IPS-20b (cell line): ENCODE results near the gene ODF2.
"Not testable (repeated sequence)": the region's sequence is repeated elsewhere in the genome, so short reads cannot be mapped to it uniquely, and the experiment has no call there.

ENCODE experiments used
- H3K27ac ChIP-seq: one replicate; pipeline ENCODE4 v1.5.1; 2013; ENCODE audit warnings: low read length
- H3K27me3 ChIP-seq: 2 replicates; pipeline ENCODE4 v1.6.1; 2013; ENCODE audit warnings: mild to moderate bottlenecking, low read length, inconsistent platforms; ENCODE audit not compliant: insufficient read depth
- H3K36me3 ChIP-seq: 2 replicates; pipeline ENCODE4 v1.6.1; 2013; ENCODE audit warnings: low read depth, mild to moderate bottlenecking, inconsistent platforms, low read length, moderate library complexity; ENCODE audit not compliant: insufficient read depth
- H3K4me1 ChIP-seq: 2 replicates; pipeline ENCODE4 v1.6.1; 2013; ENCODE audit warnings: mild to moderate bottlenecking, control low read depth, inconsistent platforms, low read length, moderate library complexity; ENCODE audit not compliant: insufficient read depth
- H3K4me3 ChIP-seq: 2 replicates; pipeline ENCODE4 v1.5.1; 2013; ENCODE audit warnings: mild to moderate bottlenecking, low read length, inconsistent platforms
- H3K9ac ChIP-seq: 2 replicates; pipeline ENCODE4 v1.6.1; 2013; ENCODE audit warnings: low read depth, mild to moderate bottlenecking, inconsistent platforms, low read length, moderate library complexity
- H3K9me3 ChIP-seq: 2 replicates; pipeline ENCODE4 v1.6.1; 2013; ENCODE audit warnings: mild to moderate bottlenecking, low read depth, low read length, inconsistent platforms; ENCODE audit not compliant: insufficient read depth

The ODF2 gene

GRCh38 chr9:128505414-128505765 lies 49.6 kb downstream of the ODF2 start:
- H3K27me3 ChIP-seq, result no peaks in the 10 kb centered on the region
- peaks cover 9% of the 10 kb centered on the region; the same call in 1 of the 2 replicates for H3K36me3 ChIP-seq
- peaks cover 7% of the 10 kb centered on the region; the same call in 1 of the 2 replicates for H3K4me1 ChIP-seq
- no peaks in the 10 kb centered on the region for H3K9me3 ChIP-seq
- H3K4me3 ChIP-seq, result peak overlapping the region; percentile 94
- no peak overlapping the region for H3K27ac ChIP-seq
- H3K9ac ChIP-seq, result peak overlapping the region; percentile 79; the same call in 1 of the 2 replicates

GRCh38 chr9:128505906-128506305 lies 50.1 kb downstream of the ODF2 start:
- not testable (repeated sequence) for H3K9me3 ChIP-seq, H3K4me1 ChIP-seq, H3K27me3 ChIP-seq, H3K9ac ChIP-seq, H3K27ac ChIP-seq, H3K36me3 ChIP-seq
- H3K4me3 ChIP-seq, result 0 out of 2 replicates have a peak overlapping the region, but pooled peaks have one; percentile 94

GRCh38 chr9:128512820-128513219 lies 57.0 kb downstream of the ODF2 start:
- Histone ChIP-seq H3K36me3 (peaks cover 22% of the 10 kb centered on the region; the same call in 1 of the 2 replicates), H3K9ac (no peak overlapping the region), H3K27me3 (no peaks in the 10 kb centered on the region), H3K9me3 (no peaks in the 10 kb centered on the region), H3K4me1 (no peaks in the 10 kb centered on the region), H3K4me3 (no peak overlapping the region), H3K27ac (no peak overlapping the region)

GRCh38 chr9:128521956-128522355 lies 66.2 kb downstream of the ODF2 start:
- peaks cover 25% of the 10 kb centered on the region for H3K36me3 ChIP-seq
- H3K27me3 ChIP-seq, result no peaks in the 10 kb centered on the region
- H3K27ac ChIP-seq, result no peak overlapping the region
- no peaks in the 10 kb centered on the region for H3K9me3 ChIP-seq
- H3K4me1 ChIP-seq, result no peaks in the 10 kb centered on the region
- no peak overlapping the region for H3K4me3 ChIP-seq
- no peak overlapping the region for H3K9ac ChIP-seq

GRCh38 chr9:128523199-128523925 lies 67.6 kb downstream of the ODF2 start:
- Histone ChIP-seq H3K4me1 (no peaks in the 10 kb centered on the region), H3K9me3 (no peaks in the 10 kb centered on the region), H3K27me3 (no peaks in the 10 kb centered on the region), H3K27ac (no peak overlapping the region), H3K36me3 (peaks cover 27% of the 10 kb centered on the region), H3K9ac (no peak overlapping the region), H3K4me3 (no peak overlapping the region)

- H3K9ac ChIP-seq, result no peak overlapping the region
- no peaks in the 10 kb centered on the region for H3K27me3 ChIP-seq
- H3K4me3 ChIP-seq, result no peak overlapping the region
- peaks cover 38% of the 10 kb centered on the region for H3K36me3 ChIP-seq
- H3K4me1 ChIP-seq, result no peaks in the 10 kb centered on the region
- H3K9me3 ChIP-seq, result no peaks in the 10 kb centered on the region
- H3K27ac ChIP-seq, result no peak overlapping the region
These were observed 70.9 kb downstream of the ODF2 start for GRCh38 chr9:128526720-128527119.

- Histone ChIP-seq H3K27ac (no peak overlapping the region), H3K9me3 (no peaks in the 10 kb centered on the region), H3K27me3 (no peaks in the 10 kb centered on the region), H3K9ac (no peak overlapping the region), H3K36me3 (peaks cover 30% of the 10 kb centered on the region), H3K4me1 (no peaks in the 10 kb centered on the region), H3K4me3 (no peak overlapping the region)
These were observed 72.8 kb downstream of the ODF2 start for GRCh38 chr9:128528445-128529160.

GRCh38 chr9:128529191-128529590 lies 73.4 kb downstream of the ODF2 start:
- H3K4me1 ChIP-seq, result no peaks in the 10 kb centered on the region
- no peak overlapping the region for H3K4me3 ChIP-seq
- H3K27me3 ChIP-seq, result no peaks in the 10 kb centered on the region
- H3K27ac ChIP-seq, result no peak overlapping the region
- no peak overlapping the region for H3K9ac ChIP-seq
- H3K9me3 ChIP-seq, result no peaks in the 10 kb centered on the region
- peaks cover 30% of the 10 kb centered on the region for H3K36me3 ChIP-seq

- Histone ChIP-seq H3K9me3 (no peaks in the 10 kb centered on the region), H3K36me3 (peaks cover 25% of the 10 kb centered on the region), H3K4me1 (no peaks in the 10 kb centered on the region), H3K27ac (no peak overlapping the region), H3K4me3 (no peak overlapping the region), H3K9ac (no peak overlapping the region), H3K27me3 (no peaks in the 10 kb centered on the region)
These were observed 76.8 kb downstream of the ODF2 start for GRCh38 chr9:128532581-128532980.

- H3K36me3 ChIP-seq, result peaks cover 44% of the 10 kb centered on the region
- H3K9me3 ChIP-seq, result no peaks in the 10 kb centered on the region
- H3K27me3 ChIP-seq, result no peaks in the 10 kb centered on the region
- no peaks in the 10 kb centered on the region for H3K4me1 ChIP-seq
- H3K27ac ChIP-seq, result no peak overlapping the region
- no peak overlapping the region for H3K9ac ChIP-seq
- H3K4me3 ChIP-seq, result no peak overlapping the region
These were observed 85.0 kb downstream of the ODF2 start for GRCh38 chr9:128540634-128541360.

- Histone ChIP-seq H3K27me3 (peaks cover 16% of the 10 kb centered on the region), H3K4me3 (no peak overlapping the region), H3K36me3 (peaks cover under 1% of the 10 kb centered on the region; the same call in 1 of the 2 replicates), H3K9ac (no peak overlapping the region), H3K27ac (no peak overlapping the region), H3K9me3 (no peaks in the 10 kb centered on the region), H3K4me1 (peaks cover 2% of the 10 kb centered on the region; the same call in 1 of the 2 replicates)
These were observed 90.7 kb downstream of the ODF2 start for GRCh38 chr9:128546504-128546903.
